ENCODE measurements around the gene KCNQ2. TPM values are rescaled to one million over a fixed set of nuclear protein-coding genes. Genes with fewer than 3 reads are reported as not detected.

Gene KCNQ2
- total RNA-seq, 1 donor from 2014 or later = 14.6 TPM

- H3K36me3 Mint-ChIP-seq (ENCODE audit: insufficient read depth) = no peaks in the 10 kb centered on the region
- H3K9me3 Mint-ChIP-seq (ENCODE audit: low read depth) = no peaks in the 10 kb centered on the region
- H3K4me3 Mint-ChIP-seq (ENCODE audit: low read depth) = no peak overlapping the region
- H3K4me1 Mint-ChIP-seq (ENCODE audit: low read depth) = peaks cover 2% of the 10 kb centered on the region
- no peak overlapping the region for H3K27ac Mint-ChIP-seq
- no peak for DNase-seq (ENCODE audit: low spot score, unreplicated experiment)
- no peak for TF ChIP-seq CTCF (IDR thresholded peaks at IDR 0.05; ENCODE audit: unreplicated experiment)
- peaks cover 11% of the 10 kb centered on the region for H3K27me3 Mint-ChIP-seq
Measured at GRCh38 chr20:63458170-63459069, 14.0 kb downstream of the KCNQ2 start.

GRCh38 chr20:63457737-63458136, 14.7 kb downstream of the KCNQ2 start:
- DNase-seq (ENCODE audit: low spot score, unreplicated experiment) = no peak
- no peaks in the 10 kb centered on the region for H3K9me3 Mint-ChIP-seq (ENCODE audit: low read depth)
- peaks cover 8% of the 10 kb centered on the region for H3K27me3 Mint-ChIP-seq
- no peaks in the 10 kb centered on the region for H3K36me3 Mint-ChIP-seq (ENCODE audit: insufficient read depth)
- peaks cover 2% of the 10 kb centered on the region for H3K4me1 Mint-ChIP-seq (ENCODE audit: low read depth)
- no peak overlapping the region for H3K27ac Mint-ChIP-seq
- no peak for TF ChIP-seq CTCF (IDR thresholded peaks at IDR 0.05; ENCODE audit: unreplicated experiment)
- no peak overlapping the region for H3K4me3 Mint-ChIP-seq (ENCODE audit: low read depth)

- no peak for DNase-seq (ENCODE audit: low spot score, unreplicated experiment)
- H3K27me3 Mint-ChIP-seq = peaks cover 4% of the 10 kb centered on the region
- peaks cover 2% of the 10 kb centered on the region for H3K4me1 Mint-ChIP-seq (ENCODE audit: low read depth)
- H3K36me3 Mint-ChIP-seq (ENCODE audit: insufficient read depth) = no peaks in the 10 kb centered on the region
- no peak overlapping the region for H3K27ac Mint-ChIP-seq
- H3K4me3 Mint-ChIP-seq (ENCODE audit: low read depth) = no peak overlapping the region
- TF ChIP-seq CTCF (IDR thresholded peaks at IDR 0.05; ENCODE audit: unreplicated experiment) = no peak
- H3K9me3 Mint-ChIP-seq (ENCODE audit: low read depth) = no peaks in the 10 kb centered on the region
Measured at GRCh38 chr20:63456429-63457284, 15.8 kb downstream of the KCNQ2 start.

- Mint-ChIP-seq H3K4me1 (ENCODE audit: low read depth) (no peaks in the 10 kb centered on the region), H3K36me3 (ENCODE audit: insufficient read depth) (no peaks in the 10 kb centered on the region), H3K27me3 (no peaks in the 10 kb centered on the region), H3K9me3 (ENCODE audit: low read depth) (no peaks in the 10 kb centered on the region), H3K27ac (no peak overlapping the region), H3K4me3 (ENCODE audit: low read depth) (no peak overlapping the region)
- no peak for TF ChIP-seq CTCF (IDR thresholded peaks at IDR 0.05; ENCODE audit: unreplicated experiment)
- DNase-seq (ENCODE audit: low spot score, unreplicated experiment) = no peak
Measured at GRCh38 chr20:63455568-63455859, 16.9 kb downstream of the KCNQ2 start.

GRCh38 chr20:63454731-63455567, 17.5 kb downstream of the KCNQ2 start:
- DNase-seq (ENCODE audit: low spot score, unreplicated experiment) = no peak
- H3K36me3 Mint-ChIP-seq (ENCODE audit: insufficient read depth) = no peaks in the 10 kb centered on the region
- no peaks in the 10 kb centered on the region for H3K27me3 Mint-ChIP-seq
- no peaks in the 10 kb centered on the region for H3K9me3 Mint-ChIP-seq (ENCODE audit: low read depth)
- H3K4me3 Mint-ChIP-seq (ENCODE audit: low read depth) = no peak overlapping the region
- no peak overlapping the region for H3K27ac Mint-ChIP-seq
- no peak for TF ChIP-seq CTCF (IDR thresholded peaks at IDR 0.05; ENCODE audit: unreplicated experiment)
- no peaks in the 10 kb centered on the region for H3K4me1 Mint-ChIP-seq (ENCODE audit: low read depth)
